HFFc6 (cell line): Measurements from ENCODE around the gene TMEM26. TPM values are rescaled to one million over a fixed set of nuclear protein-coding genes. Genes with fewer than 3 reads are reported as not detected.

ENCODE experiments used
- DNase-seq: peaks from one replicate; pipeline ENCODE4 v3.0.0-alpha.2; 2018
- H3K27ac Mint-ChIP-seq: 2 replicates; pipeline ENCODE4 v1.8.0; 2020; ENCODE audit warnings: mild to moderate bottlenecking, mixed read lengths
- H3K27me3 Mint-ChIP-seq: 2 replicates; pipeline ENCODE4 v1.8.0; 2021; ENCODE audit warnings: mild to moderate bottlenecking, moderate library complexity, mixed read lengths; ENCODE audit not compliant: insufficient read depth
- H3K36me3 Mint-ChIP-seq: 2 replicates; pipeline ENCODE4 v1.8.0; 2021; ENCODE audit warnings: low read depth, mixed read lengths
- H3K4me1 Mint-ChIP-seq: 2 replicates; pipeline ENCODE4 v1.8.0; 2020; ENCODE audit warnings: low read depth, mixed read lengths
- H3K4me3 Mint-ChIP-seq: 2 replicates; pipeline ENCODE4 v1.8.0; 2020; ENCODE audit warnings: mild to moderate bottlenecking, moderate library complexity, mixed read lengths
- H3K9me3 Mint-ChIP-seq: 2 replicates; pipeline ENCODE4 v1.8.0; 2020; ENCODE audit warnings: mild to moderate bottlenecking, mixed read lengths
- CTCF ChIP-seq: fragments of 200-600 bp; sonication (generic); IDR thresholded peaks from 2 replicates; pipeline ENCODE4 v1.5.0; 2021; ENCODE audit warnings: antibody characterized with exemption, mild to moderate bottlenecking
- total RNA-seq, 6 experiments: library from RNA; stranded (reverse); fragmentation: NEBNext Ultra II Directional; extraction: Animal tissue kit (Norgen Biotek cat#: 25700); gene quantifications; 2 replicates in 1 of 6; 3 replicates in 5 of 6; pipeline ENCODE4 v1.2.3, GENCODE V29; 2021

TMEM26 gene
- total RNA-seq, 6 experiments from 2014 or later: not detected

DNA sequence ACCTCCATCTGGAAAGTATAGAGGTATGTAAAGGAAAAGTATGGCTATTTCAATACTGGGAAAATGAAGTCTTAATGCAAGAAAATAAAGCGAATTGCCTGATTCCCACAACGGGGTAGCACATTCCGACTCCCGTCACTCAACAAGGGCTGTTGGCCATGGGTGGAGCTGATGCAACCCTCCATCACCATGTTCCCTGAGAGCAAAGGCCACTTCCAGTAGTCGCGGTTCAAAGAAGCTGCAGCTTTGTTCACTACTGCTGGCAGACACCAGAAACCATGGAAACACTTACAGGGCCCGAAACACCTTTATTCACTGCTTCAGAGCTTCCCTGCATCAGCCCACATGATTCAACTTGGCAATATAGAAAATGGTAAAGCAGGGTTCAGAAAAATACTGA, 44.0 kb downstream of the TMEM26 start:
- no peak for DNase-seq
- Mint-ChIP-seq H3K27me3 (0 out of 2 replicates have a peak, but pooled peaks cover 2% of the 10 kb centered on the region), H3K9me3 (no peaks in the 10 kb centered on the region), H3K36me3 (no peaks in the 10 kb centered on the region), H3K27ac (no peak overlapping the region), H3K4me3 (no peak overlapping the region), H3K4me1 (no peaks in the 10 kb centered on the region; the same call in 1 of the 2 replicates)
- TF ChIP-seq CTCF: no peak

DNA sequence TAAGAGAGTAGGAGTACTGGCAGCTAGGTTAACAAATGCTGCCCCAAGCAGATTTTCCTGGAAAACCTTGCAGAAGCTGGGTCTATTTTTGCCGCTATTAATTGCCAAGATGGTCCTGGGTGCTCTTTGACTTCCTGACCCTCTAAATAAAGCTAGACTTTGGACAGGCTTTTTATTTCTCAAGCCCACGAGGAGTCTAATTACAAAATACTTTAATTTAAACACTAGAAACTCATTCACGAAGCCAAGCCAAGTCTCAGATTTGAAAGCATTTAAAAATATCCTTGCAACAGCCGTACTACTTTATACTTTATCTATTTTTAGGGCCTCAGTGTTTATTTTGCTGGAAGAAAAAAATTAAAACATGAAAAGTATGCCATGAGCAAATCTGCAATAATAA, 45.1 kb downstream of the TMEM26 start:
- H3K27ac Mint-ChIP-seq: no peak overlapping the region
- H3K4me3 Mint-ChIP-seq: no peak overlapping the region
- H3K4me1 Mint-ChIP-seq: no peaks in the 10 kb centered on the region; the same call in 1 of the 2 replicates
- DNase-seq: no peak
- H3K27me3 Mint-ChIP-seq: 0 out of 2 replicates have a peak, but pooled peaks cover 2% of the 10 kb centered on the region
- no peaks in the 10 kb centered on the region for H3K9me3 Mint-ChIP-seq
- no peak for TF ChIP-seq CTCF
- no peaks in the 10 kb centered on the region for H3K36me3 Mint-ChIP-seq

DNA sequence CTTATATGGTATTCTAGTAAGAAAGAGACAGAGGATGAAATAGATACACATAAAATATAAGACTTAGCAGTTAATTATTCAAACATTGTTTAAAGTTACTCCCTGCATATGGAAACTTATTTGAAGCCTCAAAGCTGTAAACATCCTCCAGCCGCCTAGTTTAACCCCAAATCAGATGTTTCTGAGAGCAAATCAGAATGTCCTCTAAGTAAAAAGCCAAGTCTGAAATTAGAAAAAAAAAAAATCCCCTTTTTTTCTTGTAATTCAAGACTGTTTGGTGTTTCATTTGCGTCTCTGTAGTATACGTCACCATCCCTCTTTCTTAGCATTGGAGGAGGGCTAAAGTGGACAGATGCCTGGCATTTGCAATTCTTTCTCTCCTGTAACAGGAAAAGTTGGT, 46.4 kb downstream of the TMEM26 start:
- no peak overlapping the region for H3K27ac Mint-ChIP-seq
- no peaks in the 10 kb centered on the region for H3K36me3 Mint-ChIP-seq
- no peak for DNase-seq
- 0 out of 2 replicates have a peak, but pooled peaks cover 2% of the 10 kb centered on the region for H3K27me3 Mint-ChIP-seq
- no peaks in the 10 kb centered on the region for H3K9me3 Mint-ChIP-seq
- no peak overlapping the region for H3K4me3 Mint-ChIP-seq
- TF ChIP-seq CTCF: no peak
- H3K4me1 Mint-ChIP-seq: no peaks in the 10 kb centered on the region; the same call in 1 of the 2 replicates

DNA sequence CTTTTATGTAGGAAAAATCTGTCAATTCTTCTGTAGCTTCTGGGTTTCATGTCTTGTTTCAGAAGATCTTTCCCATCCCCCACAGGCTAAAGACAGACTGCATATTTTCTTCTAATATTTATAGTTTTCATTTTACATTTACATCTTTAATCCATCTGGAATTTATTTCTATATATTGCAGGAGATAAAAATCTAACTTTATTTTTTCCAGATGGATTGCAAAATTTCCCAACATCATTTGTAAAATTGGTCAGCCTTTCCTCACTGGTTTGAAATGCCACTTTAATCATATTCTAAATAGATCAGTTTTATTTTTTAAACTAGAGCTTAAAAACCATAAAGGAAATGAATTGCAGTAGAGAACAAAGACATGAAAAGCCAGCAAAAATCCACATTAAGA, 46.9 kb downstream of the TMEM26 start:
- no peak for TF ChIP-seq CTCF
- Mint-ChIP-seq H3K4me3 (no peak overlapping the region), H3K9me3 (no peaks in the 10 kb centered on the region), H3K4me1 (no peaks in the 10 kb centered on the region; the same call in 1 of the 2 replicates), H3K36me3 (no peaks in the 10 kb centered on the region), H3K27ac (no peak overlapping the region), H3K27me3 (0 out of 2 replicates have a peak, but pooled peaks cover 2% of the 10 kb centered on the region)
- no peak for DNase-seq

DNA sequence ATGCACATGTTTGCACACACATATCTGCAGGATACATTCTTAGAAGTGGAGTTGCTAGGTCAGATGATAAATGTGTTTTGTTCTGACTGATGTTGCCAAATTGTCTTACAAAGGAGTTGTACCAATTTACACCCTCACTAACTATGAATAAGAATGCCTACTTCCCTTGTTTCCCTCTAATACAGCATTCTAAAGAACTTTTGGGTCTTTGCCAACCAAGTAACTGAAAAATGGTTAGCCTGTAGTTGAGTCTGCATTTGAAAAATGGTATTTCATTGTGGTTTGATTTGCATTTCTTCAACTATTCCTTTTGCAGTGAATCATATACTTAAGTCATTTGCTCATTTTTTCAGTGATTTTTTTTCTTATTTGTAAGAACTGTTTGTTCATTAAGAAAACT, 48.4 kb downstream of the TMEM26 start:
- Mint-ChIP-seq H3K36me3 (no peaks in the 10 kb centered on the region), H3K4me1 (no peaks in the 10 kb centered on the region; the same call in 1 of the 2 replicates), H3K27ac (no peak overlapping the region), H3K4me3 (no peak overlapping the region), H3K27me3 (0 out of 2 replicates have a peak, but pooled peaks cover 2% of the 10 kb centered on the region), H3K9me3 (no peaks in the 10 kb centered on the region)
- TF ChIP-seq CTCF: no peak
- peak; percentile 45 for DNase-seq

- Mint-ChIP-seq H3K27me3 (no peaks in the 10 kb centered on the region), H3K9me3 (no peaks in the 10 kb centered on the region), H3K27ac (no peak overlapping the region), H3K4me3 (no peak overlapping the region), H3K4me1 (peaks cover 11% of the 10 kb centered on the region; the same call in 1 of the 2 replicates), H3K36me3 (no peaks in the 10 kb centered on the region)
- no peak for DNase-seq
- TF ChIP-seq CTCF: peak; percentile 45
Measured at GRCh38 chr10:61400524-61400923, 52.7 kb downstream of the TMEM26 start.
